Measurements from ENCODE around the gene ABR. TPM values are rescaled to one million over a fixed set of nuclear protein-coding genes. Genes with fewer than 3 reads are reported as not detected.

ABR gene
- total RNA-seq, 1 experiment from 2014 or later, result 19.0 TPM

DNA sequence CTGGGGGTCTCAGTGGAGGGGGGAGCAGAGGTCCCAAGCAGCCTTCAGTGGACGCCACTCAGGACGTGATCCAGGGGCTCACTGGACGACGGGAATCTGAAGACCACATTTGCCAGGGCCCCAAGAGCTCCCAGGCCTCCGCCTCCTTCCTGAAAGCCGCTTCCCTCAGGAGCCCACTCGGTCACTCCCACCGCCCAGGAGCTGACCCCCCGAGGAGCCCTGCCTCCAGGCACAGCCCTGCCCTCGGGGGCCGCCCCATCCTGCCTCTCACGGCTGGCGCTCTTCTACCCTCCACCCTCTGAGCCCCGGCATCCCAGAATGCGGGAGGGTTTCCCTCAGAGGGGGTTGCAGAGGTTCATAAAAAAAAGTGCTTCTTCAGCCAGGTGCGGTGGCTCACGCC lies 158.6 kb downstream of the ABR start:
- DNase-seq (ENCODE audit: extremely low read depth, low read depth), result no peak

DNA sequence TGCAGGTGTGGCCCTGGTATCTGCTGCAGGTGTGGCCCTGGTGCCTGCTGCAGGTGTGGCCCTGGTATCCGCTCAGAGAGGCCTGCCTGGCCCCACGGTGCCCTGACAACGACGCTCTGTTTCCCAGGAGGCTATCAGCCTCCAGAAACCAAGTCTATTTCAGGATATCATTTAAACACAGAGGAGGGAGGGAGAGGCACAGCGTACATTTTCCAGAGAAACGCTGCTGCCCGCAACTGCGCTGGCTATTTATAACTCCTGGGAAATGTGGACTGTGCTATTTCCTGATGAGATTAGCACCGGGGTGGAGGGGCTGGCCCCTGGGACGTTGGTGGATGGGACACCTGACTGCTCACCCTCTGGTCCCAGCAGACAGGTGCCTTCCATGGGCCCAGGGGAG lies 160.3 kb downstream of the ABR start:
- DNase-seq (ENCODE audit: extremely low read depth, low read depth), result no peak

DNA sequence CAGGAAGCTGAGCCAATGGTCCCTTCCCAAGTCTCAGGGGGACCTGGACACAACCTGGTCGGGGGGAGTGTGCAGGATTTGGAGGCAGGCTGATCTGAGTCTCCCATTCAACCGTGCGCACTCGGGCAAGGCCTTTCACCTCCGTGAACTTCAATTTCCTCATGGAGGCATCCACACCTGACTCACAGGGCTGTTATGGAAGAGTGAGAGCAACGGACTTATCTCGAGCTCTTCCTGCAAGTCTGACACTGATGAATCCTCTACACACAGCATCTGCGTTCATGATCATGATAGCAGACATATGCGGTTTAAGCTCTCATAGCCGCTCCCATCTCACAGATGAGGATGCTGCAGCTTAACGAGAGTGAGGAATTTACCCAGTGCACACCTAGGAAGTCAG lies 161.2 kb downstream of the ABR start:
- no peak for DNase-seq (ENCODE audit: extremely low read depth, low read depth)

DNA sequence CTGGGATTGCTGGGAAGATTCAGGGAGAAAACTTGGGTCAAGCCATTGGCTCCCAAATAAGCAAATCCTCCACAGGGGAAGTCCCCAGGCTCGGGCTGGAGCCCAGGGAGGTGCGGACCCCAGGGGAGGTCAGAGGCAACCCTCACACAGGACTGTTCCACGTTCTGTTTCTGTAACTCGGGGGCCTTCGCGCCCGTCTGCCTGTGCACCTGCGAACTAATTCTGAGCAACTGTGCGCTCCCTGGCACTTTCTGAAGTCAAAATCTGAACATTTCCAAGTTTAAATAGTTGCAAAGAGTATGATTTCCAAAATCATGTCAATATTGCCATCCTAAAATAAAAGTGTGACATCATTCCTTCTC lies 166.1 kb downstream of the ABR start:
- no peak for DNase-seq (ENCODE audit: extremely low read depth, low read depth)

DNA sequence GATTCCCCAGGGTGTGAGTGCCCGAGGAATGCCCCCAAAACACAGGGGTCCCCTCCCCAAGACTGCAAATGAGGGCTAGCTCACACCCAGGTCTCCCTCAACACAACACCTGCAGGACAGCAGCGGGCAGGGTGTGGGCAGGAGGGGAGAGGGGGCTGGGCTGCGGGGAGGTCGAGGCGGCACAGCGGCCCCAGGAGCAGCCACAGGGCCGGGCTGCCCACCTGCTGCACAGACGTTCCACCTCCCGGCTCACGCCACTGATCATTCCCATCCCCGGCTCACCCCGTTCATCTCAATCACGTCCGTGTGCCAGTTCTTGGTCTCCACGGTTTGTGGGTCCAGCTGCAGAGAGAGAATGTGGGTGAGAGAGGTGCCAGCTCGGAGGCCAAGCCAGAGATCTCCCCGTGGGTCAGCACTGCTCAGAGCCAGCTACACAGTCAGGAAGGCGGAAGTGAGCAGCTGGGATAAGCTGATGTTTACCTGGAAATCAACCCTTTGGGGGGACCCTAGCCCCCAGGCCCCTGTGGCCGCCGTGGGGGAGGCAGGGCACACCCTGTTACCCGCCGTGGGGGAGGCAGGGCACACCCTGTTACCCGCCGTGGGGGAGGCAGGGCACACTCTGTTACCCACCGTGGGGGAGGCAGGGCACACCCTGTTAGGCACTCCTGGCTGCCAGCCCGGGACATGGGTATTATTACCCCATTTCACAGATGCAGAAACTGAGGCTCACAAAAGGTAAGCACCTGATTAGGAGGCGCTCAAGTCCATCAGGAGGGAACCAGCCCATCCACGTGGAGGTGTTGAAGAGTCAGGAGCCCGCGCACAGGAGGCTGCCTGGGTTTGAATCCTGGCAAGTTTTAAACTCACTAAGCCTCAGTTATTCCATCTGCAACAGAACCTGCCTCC lies 166.7 kb downstream of the ABR start:
- DNase-seq (ENCODE audit: extremely low read depth, low read depth), result no peak

DNA sequence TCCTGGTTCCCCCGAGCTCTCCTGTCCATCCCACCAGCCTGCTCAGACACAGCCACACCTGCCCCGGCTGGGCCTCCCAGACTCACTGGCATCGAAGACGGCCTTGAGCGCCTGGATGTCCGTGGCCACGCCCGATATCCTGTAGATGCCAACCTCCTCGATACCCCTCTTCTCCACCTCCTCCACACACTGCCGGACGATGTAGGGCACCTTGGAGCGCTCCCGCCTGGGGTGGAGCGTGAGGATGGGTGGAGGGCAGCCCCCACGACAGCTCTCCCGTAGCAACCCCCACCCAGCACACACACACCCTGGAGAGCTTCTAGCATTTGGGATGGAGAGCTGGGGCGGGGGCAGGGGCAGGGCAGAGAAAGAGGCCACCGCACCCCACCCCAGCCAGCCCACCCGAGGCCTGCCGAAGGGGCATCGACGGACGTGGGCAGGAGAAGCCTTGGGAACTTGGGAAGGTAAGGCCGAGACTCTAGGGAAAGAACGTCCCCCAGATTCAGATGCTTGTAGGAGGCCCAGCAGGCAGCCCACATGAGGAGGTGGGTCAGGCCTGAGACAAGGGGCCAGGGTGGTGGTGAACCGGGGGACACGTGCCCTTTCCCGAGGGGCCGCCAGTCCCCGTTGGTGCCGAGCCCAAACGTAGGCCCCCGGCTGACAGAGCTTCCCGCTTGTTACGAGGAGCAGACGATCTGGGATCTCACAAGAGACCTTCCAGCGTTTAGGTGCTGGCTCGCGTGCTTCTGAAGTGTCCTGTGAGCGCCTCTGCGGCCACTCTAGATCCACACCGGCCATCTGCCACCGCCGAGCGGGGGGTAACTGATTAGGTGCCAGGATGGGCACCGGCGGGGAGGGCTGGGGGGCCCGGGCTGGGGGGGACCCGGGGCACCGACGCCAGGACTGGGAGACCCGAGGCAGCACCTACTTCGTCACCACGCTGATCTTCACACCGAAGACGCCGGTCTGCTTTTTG lies 167.7 kb downstream of the ABR start:
- DNase-seq (ENCODE audit: extremely low read depth, low read depth), result no peak

DNA sequence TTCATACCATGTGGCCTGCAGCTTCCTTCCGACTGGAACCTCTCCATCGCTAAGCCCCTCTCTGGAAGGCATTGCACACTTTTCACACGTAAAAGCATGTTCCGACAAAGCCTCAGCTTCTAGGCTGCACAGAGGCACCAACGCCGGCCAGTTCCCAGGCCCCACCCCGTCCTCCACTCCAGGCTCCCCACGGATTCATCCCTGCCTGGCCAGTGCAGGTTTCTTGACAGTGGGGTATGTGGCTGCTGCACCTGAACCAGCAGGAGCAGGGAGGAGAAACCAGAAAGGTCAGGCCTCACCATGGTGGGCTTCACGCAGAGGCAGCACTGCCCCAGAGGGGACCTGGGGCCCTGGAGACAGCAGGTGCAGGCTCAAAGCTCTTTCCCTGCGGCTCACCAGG lies 168.6 kb downstream of the ABR start:
- no peak for DNase-seq (ENCODE audit: extremely low read depth, low read depth)

DNA sequence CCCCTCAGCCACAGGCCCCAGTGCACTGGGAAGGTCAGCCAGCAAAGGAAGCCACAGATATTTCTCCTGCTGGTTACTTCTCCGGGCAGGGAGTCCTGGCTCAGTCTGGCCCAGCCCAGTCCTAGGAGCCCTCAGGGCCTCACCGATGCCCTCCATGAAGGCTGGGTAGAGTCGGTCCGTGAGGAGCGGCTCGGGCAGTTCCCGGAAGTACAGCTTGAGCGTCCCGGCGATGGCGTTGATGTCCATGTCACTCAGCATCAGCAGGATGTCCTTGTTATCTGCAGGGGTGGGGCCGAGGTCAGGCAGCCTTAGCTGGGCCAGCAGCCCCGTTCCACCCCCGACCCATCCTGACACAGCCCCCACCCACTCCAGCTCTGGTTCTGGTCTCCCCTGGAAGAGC lies 169.2 kb downstream of the ABR start:
- no peak for DNase-seq (ENCODE audit: extremely low read depth, low read depth)

DNA sequence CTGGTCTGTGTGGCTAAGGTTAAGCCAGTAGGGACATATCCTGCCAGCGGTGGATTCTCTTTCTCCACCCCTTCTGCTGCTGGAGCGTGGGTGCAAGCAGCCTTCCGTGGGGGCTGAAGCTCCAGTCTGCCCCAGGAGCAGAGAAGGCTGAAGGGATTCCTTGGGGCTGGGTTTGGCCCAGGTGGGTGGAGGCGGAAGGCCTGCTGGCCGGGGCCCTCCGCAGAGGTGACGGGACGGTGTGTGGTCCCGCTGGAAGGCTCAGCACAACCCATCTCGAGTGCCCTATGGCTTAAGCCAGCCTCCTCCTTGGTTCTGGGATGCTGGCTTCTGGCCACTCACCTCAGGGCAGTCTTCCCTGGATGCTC lies 169.7 kb downstream of the ABR start:
- no peak for DNase-seq (ENCODE audit: extremely low read depth, low read depth)

DNA sequence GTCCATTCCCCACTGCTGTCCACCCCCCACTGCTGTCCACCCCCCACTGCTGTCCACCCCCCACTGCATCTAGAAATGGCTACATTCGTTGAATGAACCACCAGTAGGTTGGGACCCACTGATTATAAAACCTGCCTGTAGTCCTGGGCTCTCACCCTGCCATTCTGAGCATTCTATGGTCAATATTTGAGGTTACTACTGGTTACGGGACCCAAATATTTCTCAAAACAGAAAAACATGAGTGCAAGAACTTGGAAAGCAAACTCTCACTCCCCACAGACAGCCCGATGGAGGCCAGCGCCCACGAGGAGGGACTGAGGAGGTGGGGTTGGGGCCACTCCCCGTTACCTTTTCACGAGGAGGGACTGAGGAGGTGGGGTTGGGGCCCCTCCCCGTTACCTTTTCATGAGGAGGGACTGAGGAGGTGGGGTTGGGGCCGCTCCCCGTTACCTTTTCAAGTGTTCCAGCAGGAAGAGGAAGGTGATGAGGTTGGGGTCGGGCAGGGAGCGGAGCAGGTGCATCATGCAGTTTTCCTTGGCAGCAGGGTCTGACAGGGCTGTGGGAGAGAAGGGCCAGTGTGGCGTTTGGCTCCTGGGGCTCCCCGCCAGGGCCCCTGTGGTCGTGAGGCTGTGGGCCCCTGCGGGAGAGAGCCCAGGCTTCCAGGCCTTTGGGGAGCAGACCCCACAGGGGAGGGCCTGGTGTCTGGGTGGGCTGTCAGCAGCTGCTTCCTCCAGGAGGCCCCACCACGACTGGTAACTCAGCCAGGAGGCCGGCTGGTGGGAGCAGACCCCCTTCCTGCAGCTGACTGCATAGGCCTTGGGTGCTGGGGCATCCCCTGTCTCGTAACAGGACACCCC lies 170.3 kb downstream of the ABR start:
- DNase-seq (ENCODE audit: extremely low read depth, low read depth), result no peak

DNA sequence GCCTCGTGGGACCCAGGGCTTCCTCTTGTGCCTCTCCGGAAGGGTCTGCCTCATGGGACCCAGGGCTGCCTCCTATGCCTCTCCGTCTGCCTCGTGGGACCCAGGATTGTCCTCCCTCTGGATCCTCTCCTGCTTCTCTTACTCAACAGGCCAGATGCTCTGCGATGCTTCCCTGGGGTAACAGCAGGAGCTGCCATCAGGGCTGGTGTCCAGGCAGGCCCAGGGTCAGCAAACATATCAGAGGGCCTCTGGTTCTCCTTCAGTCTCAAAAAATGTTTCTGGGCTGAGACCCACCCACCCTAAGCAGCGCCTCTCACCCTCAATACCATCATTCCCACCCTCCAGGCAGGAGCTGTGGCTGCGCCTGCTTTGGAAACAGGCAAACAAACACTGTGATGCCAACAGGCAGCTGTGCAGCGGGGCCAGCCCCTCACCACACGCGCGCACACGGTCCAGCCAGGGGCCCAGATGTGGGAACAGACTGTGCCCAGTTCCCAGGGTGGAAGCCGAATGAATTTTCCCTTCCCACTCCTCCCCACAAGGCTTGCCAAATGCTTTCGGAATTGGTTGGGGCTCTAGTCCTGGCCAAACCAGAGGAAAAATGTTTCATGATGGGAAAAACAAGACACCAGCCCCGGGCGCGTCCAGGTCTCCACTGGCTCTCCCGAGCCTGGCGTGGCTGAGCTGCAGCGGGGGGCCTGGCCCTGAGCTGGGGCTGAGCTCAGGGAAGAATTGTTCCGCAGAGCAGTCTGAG lies 171.6 kb downstream of the ABR start:
- DNase-seq (ENCODE audit: extremely low read depth, low read depth), result no peak

DNA sequence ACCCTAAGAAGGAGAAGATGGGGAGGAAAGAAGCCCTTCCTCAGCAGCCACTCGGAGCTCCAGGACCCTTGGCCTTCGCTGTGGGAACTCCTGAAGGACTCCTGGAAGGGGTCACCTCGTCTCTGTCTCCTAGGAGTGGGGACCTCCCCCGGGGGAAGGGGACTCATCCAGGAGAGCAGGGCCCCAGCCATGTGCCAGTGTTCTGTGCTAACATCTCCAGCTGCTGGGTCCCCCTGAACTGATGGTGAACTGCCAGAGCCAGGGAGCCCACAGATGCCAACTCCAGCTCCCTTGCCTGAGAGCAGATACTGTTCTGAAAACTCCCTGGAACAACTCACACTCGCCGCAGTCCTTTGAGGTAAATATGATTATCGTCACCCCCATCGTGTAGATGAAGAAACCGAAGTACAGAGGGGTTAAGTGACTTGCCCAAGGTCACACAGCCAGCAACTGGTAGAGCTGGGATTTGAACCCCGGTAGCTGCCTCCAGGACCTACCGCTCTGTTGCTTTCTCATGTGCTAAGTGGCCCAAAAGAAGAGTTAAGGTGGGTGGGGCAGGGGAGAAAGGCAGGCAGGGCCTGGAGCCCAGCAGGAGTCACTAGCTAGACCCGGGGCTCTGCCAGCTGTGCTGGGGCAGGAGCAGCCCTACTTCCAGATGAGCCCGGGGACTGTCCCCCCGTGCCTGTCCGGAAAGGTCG lies 172.3 kb downstream of the ABR start:
- no peak for DNase-seq (ENCODE audit: extremely low read depth, low read depth)

DNA sequence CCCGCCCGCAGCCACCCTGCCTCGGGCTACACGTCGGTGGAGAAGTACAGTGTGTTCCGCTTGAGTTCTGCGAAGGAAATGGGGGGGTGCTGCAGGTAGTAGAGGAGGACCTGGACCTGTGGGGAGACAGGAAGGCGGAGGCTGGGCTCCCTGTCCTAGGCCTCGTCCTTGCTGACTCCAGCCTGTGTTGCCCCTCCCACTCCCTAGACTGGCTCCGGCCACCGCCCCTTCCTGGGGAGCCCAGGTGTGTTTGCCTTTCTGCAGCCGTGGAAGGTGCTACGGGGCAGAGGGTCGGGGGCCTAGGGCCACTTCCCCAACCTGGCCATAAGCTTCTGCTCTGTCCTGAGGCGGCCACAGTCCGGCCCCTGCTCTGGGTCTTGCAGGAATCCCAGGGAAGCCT lies 173.7 kb downstream of the ABR start:
- DNase-seq (ENCODE audit: extremely low read depth, low read depth), result no peak

DNA sequence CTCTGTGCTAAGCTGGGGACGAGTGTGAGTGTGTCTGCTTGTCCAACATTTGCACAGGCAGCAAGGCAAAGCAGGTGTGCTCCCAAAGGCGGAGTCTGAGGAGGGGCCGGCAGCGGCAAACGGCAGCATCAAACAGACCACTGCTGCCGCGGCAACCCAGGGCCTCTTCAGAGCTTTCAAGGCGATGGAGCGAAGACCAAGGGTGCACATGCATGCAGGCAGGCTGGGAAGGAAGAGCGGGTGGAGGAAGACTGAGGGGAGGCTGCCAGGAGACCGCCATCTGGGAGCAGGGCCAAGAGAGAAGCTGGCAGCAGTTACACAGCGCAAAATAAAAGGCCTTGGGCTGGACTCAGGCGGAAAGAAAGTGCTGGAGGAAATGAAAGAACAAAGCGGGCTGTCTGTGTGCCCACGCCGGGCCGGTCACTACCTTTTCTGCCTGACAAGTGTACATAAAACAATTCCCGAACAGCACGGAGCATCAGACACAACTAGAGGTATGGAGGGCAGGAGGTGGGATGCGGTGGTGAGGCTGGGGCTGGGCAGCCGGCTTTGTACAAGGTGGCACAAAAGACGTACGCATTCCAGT lies 174.3 kb downstream of the ABR start:
- no peak for DNase-seq (ENCODE audit: extremely low read depth, low read depth)

DNA sequence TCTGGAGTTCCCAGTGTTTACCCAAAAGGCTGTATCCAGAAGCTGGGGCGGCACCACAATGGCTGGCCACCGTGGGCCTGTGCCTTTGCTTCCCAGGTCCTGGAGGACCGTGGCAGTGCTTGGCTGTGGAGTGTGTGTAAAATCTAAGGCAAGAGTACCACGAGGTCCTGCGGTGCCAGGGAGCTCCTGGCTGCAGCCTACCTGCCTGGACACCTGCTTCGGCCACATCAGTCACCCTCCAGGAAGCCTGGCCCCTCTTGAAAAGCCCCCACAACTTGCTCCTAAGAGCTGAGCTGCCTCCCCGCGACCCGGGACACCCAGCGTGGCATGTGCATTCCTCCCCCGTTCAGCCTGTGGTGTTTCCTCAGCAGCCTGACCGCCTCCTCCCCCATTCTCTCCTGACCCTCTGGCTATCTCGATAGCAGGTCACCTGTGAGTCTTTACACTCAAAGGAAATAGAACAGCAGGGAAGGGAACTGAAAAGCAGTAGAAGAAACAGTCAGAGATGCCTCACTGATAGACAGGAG lies 174.9 kb downstream of the ABR start:
- DNase-seq (ENCODE audit: extremely low read depth, low read depth), result no peak

DNA sequence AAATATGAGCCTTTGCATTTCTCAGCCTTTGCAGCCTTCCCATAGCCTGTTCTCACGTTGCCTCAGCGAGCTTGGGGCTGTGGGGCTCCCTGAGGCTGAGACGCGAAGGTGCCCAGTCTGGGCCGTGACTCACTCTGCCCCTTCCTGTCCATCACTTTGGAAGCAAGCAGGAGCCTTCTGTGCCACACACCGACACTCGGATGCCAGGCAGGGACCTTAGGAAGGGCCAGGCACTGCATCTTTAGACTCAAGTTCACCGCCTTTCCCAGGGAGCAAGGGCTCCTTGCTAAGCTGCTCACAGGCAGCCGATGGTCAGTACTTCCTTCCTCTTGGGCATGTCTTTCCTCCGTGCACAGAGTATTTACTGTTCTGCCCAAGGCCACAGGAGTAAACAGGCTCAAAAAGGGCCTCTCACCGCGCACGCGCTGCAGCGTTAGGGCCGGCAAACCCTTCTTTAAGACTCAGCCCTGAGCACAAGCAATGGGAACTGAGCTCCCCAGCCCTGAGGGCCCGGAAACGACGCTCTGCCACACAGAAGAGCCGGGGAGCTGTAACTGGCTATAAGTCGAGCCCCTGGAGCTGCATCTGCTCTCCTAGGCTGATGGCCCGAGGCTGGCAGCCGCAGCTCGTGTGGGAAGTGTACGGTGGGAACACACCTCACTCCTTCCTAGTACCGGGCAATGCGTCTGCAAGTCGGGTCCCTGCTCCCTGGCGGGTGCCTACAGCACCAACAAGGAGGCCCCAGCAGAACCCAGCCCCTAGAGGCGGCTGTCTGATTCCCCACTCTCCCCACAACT lies 175.6 kb downstream of the ABR start:
- DNase-seq (ENCODE audit: extremely low read depth, low read depth), result no peak

DNA sequence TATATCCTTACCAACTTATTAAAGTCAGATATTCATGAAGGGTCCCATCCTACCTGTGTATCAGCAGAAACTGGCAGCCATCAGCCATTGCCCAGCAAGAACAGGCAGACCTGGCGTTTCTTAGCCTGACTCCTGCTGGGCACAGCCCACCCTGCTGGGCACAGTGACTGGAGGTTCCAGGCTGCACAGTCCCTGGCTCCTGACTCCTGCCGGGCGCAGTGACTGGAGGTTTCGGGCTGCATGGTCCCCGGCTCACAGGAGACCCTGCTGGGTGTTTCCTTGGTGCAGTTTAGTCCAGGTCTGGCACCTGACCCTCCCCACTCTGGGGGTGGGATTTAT lies 176.2 kb downstream of the ABR start:
- no peak for DNase-seq (ENCODE audit: extremely low read depth, low read depth)

Data from NCI-H460 (cell line).